Fibroblast of the conjunctiva (primary cell): Measurements from ENCODE around the gene SCAANT1.

ENCODE experiments used
- DNase-seq: peaks from one replicate; pipeline ENCODE4 v3.0.0-alpha.2; 2010; ENCODE audit warnings: low read depth

The SCAANT1 gene

DNA sequence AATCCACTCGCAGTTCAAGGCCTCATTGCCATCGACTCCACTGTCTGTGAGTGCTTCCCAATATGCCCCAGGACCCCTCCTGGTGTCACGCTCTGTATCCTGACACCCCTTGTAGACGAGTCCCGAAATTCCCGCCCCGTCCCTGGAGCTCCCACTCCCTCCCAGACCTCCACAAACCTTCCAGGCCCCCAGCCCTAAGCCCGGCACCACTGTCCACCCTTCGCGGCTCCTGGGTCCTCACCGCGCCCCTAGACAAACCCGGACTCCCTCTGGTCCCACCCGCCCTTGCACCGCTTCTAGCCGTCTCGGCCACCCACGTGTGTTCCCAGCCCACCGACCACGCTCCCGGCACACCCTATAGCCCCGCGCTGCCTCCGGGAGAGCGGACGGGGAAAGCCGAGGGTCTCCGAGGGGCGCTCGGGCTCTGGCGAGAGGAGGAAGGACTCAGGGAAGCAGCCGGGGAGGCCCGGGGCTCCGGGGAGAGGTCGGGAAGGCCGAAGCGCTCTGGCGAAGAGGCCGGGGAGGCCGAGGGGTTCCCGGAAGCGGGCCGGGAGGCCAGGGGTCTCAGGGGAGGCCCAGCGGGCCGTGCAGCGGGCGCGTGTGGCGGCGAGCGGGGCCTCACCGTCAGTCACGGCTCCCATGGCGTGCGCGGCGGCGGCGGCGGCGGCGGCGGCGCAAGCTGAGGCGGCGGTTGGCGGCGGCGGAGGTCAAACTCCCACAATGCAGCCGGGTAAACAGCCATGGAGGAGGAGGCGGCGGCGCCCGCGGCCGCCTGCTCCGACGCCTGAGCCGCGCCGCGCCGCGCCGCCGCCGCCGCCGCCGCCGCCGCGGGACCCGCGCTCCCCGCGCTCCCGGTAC, 48.8 kb downstream of the SCAANT1 start, which contains the start of the genes ATXN7 and THOC7:
ATXN7 (plus strand) TSS at position 718 of the 858 bp plus-strand sequence. CDS start 48,732 bp downstream, outside the sequence.
THOC7 (minus strand) TSS at position 656 of the 858 bp plus-strand sequence; CDS start at position 641, 15 bp downstream.
- peak; percentile 13 for DNase-seq

DNA sequence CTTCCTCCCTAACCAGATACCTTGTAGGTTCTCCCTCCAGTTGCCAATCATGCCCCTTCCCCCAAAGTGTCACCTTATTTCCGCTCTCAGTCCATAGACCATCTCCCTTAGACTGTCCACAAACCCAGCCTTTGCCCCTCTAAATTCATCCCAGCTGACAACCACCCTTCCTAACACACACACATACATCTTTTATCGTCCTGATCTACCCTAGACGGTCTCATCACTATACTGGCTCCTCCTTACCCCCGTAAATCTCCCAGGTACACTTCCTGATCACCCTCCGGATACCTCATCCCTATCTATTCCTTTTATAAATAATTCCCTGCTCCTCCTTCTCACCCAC, 49.4 kb downstream of the SCAANT1 start:
- no peak for DNase-seq
